ENCODE results near the gene PCDH9. TPM values are rescaled to one million over a fixed set of nuclear protein-coding genes. Genes with fewer than 3 reads are reported as not detected.
"Not testable (repeated sequence)": the region's sequence is repeated elsewhere in the genome, so short reads cannot be mapped to it uniquely, and the experiment has no call there.

Gene PCDH9
- total and polyA plus RNA-seq, 2 of the 4 experiments (the other 2 are of a cell fraction), result 2.2 to 10.2 TPM

DNA sequence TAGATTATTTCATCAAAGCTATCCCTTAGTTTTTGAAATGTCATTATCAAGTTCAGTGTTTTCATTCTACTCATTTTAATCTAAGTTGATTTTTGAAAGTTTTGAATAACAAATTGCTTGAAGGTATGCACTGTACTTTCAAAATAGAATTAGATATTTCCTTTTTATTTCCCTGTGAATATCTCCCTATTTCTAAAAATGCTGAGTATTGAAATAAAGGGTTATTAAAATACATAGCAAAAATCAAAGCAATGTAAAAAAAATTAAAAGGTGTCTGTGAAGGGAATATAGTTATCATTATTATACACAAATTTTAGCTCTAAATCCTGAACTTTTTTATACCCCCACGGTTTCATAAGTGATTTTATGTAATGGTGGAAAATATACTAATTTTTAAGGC, 967.8 kb downstream of the PCDH9 start:
- H3K14ac ChIP-seq (replicated peaks; ENCODE audit: low read depth, low read length), result no peak overlapping the region
- H4K8ac ChIP-seq (ENCODE audit: low read depth in 2 of 2, low read length in 2 of 2), result no peak overlapping the region
- H4K5ac ChIP-seq (ENCODE audit: low read depth, low read length), result no peak overlapping the region
- H3K79me1 ChIP-seq (ENCODE audit: low read depth in 1 of 2, low read length in 2 of 2), result no peaks in the 10 kb centered on the region
- H2BK20ac ChIP-seq (ENCODE audit: low read depth, low read length), result no peak overlapping the region
- H3K9ac ChIP-seq (ENCODE audit: low read depth, low read length), result no peak overlapping the region
- H3K56ac ChIP-seq (ENCODE audit: extremely low read depth, insufficient read depth, low read length), result no peak overlapping the region
- no peak overlapping the region for H3K4me2 ChIP-seq (ENCODE audit: low read depth, low read length)
- no peak overlapping the region for H3K4me3 ChIP-seq (ENCODE audit: insufficient read depth, low read depth, low read length)
- intact Hi-C loops (cut with micrococcal nuclease), result no loop called here
- H2BK15ac ChIP-seq (ENCODE audit: low read depth, low read length), result no peak overlapping the region
- no peak overlapping the region for H3K4ac ChIP-seq (ENCODE audit: low read depth, low read length)
- H3K4me1 ChIP-seq (ENCODE audit: control insufficient read depth, insufficient read depth, low read length), result no peaks in the 10 kb centered on the region
- H3K27ac ChIP-seq (ENCODE audit: insufficient read depth, low read length), result no peak overlapping the region
- no peaks in the 10 kb centered on the region for H3K27me3 ChIP-seq (ENCODE audit: control insufficient read depth, insufficient read depth, low read length)
- WGBS, 2 experiments (ENCODE audit: extremely low coverage in 2 of 2, insufficient read length in 1 of 2), result no CpG with 5 or more reads among the region's 1 CpG
- no peak overlapping the region for H2BK120ac ChIP-seq (ENCODE audit: low read depth, low read length)
- DNase-seq (no peak), ATAC-seq (ENCODE audit: low read depth) (no peak)
- ChIA-PET CTCF (no interaction called here), POLR2A (ENCODE audit: unreplicated experiment) (no interaction called here)
- no peak overlapping the region for H3K23ac ChIP-seq (ENCODE audit: low read depth, low read length)
- H2AK9ac ChIP-seq (replicated peaks; ENCODE audit: low read depth, low read length, poor library complexity), result no peak overlapping the region
- in situ Hi-C loops (cut with MboI; ENCODE audit: low sequenced_read_pairs), result no loop called here
- no TSS peak for BruUV-seq (replicated peaks)
- H2AK5ac ChIP-seq (ENCODE audit: low read depth, low read length), result no peak overlapping the region
- no peak overlapping the region for H3K18ac ChIP-seq (ENCODE audit: low read depth, low read length)
- H4K91ac ChIP-seq (ENCODE audit: insufficient read depth, low read depth, low read length), result no peak overlapping the region
- H2AFZ ChIP-seq (replicated peaks; ENCODE audit: low read length, poor library complexity), result no peak overlapping the region
- dilution Hi-C loops (cut with HindIII; ENCODE audit: low sequenced_read_pairs, unreplicated experiment), result no loop called here
- H4K20me1 ChIP-seq (ENCODE audit: insufficient read depth, low read length), result no peaks in the 10 kb centered on the region
- TF ChIP-seq MAFK (IDR thresholded peaks at IDR 0.05; ENCODE audit: low read depth, low read length), result peak; percentile 48; the same call in 1 of the 2 replicates
- no peak for TF ChIP-seq CEBPB (IDR thresholded peaks at IDR 0.05; ENCODE audit: low read depth, low read length)
- TF ChIP-seq RFX5 (IDR thresholded peaks at IDR 0.05; ENCODE audit: low read depth, low read length), result no peak
- no peaks in the 10 kb centered on the region for H3K36me3 ChIP-seq (ENCODE audit: control insufficient read depth, insufficient read depth, low read length)
- no peaks in the 10 kb centered on the region for H3K9me3 ChIP-seq (ENCODE audit: control insufficient read depth, insufficient read depth, low read length)
- no peak overlapping the region for H2BK5ac ChIP-seq (ENCODE audit: low read depth, low read length, poor library complexity, severe bottlenecking)
- H3K9me1 ChIP-seq (ENCODE audit: insufficient read depth, low read length), result peaks cover 4% of the 10 kb centered on the region; the same call in 1 of the 2 replicates

DNA sequence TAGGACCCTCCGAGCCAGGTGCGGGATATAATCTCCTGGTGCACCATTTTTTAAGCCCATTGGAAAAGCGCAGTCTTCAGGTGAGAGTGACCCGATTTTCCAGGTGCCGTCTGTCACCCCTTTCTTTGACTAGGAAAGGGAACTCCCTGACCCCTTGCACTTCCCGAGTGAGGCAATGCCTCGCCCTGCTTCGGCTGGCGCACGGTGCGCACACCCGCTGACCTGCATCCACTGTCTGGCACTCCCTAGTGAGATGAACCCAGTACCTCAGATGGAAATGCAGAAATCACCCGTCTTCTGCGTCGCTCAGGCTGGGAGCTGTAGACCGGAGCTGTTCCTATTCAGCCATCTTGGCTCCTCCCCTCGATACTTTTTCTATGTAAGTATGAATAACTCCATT, 970.7 kb downstream of the PCDH9 start:
- dilution Hi-C loops (cut with HindIII; ENCODE audit: low sequenced_read_pairs, unreplicated experiment); H2AK9ac ChIP-seq (replicated peaks; ENCODE audit: low read depth, low read length, poor library complexity); H3K56ac ChIP-seq (ENCODE audit: extremely low read depth, insufficient read depth, low read length); H4K8ac ChIP-seq (ENCODE audit: low read depth in 2 of 2, low read length in 2 of 2); H3K18ac ChIP-seq (ENCODE audit: low read depth, low read length); H3K9me1 ChIP-seq (ENCODE audit: insufficient read depth, low read length); H3K36me3 ChIP-seq (ENCODE audit: control insufficient read depth, insufficient read depth, low read length); ATAC-seq (ENCODE audit: low read depth); H3K4me1 ChIP-seq (ENCODE audit: control insufficient read depth, insufficient read depth, low read length); H2BK120ac ChIP-seq (ENCODE audit: low read depth, low read length); H3K4me3 ChIP-seq (ENCODE audit: insufficient read depth, low read depth, low read length); H4K91ac ChIP-seq (ENCODE audit: insufficient read depth, low read depth, low read length); H3K4me2 ChIP-seq (ENCODE audit: low read depth, low read length); H4K5ac ChIP-seq (ENCODE audit: low read depth, low read length); H2BK5ac ChIP-seq (ENCODE audit: low read depth, low read length, poor library complexity, severe bottlenecking); POLR2A ChIA-PET (ENCODE audit: unreplicated experiment); H3K27ac ChIP-seq (ENCODE audit: insufficient read depth, low read length); BruUV-seq (replicated peaks); H3K4ac ChIP-seq (ENCODE audit: low read depth, low read length); DNase-seq; H2AFZ ChIP-seq (replicated peaks; ENCODE audit: low read length, poor library complexity); H3K27me3 ChIP-seq (ENCODE audit: control insufficient read depth, insufficient read depth, low read length); H3K14ac ChIP-seq (replicated peaks; ENCODE audit: low read depth, low read length); H4K20me1 ChIP-seq (ENCODE audit: insufficient read depth, low read length); H3K79me1 ChIP-seq (ENCODE audit: low read depth in 1 of 2, low read length in 2 of 2); H2BK15ac ChIP-seq (ENCODE audit: low read depth, low read length); intact Hi-C loops (cut with micrococcal nuclease); in situ Hi-C loops (cut with MboI; ENCODE audit: low sequenced_read_pairs); H3K23ac ChIP-seq (ENCODE audit: low read depth, low read length); H2BK20ac ChIP-seq (ENCODE audit: low read depth, low read length); H2AK5ac ChIP-seq (ENCODE audit: low read depth, low read length); H3K9ac ChIP-seq (ENCODE audit: low read depth, low read length); H3K9me3 ChIP-seq (ENCODE audit: control insufficient read depth, insufficient read depth, low read length): not testable (repeated sequence)
- CTCF ChIA-PET, result interaction anchor here (0.6 kb wide), 1 partner anchor 97 kb away, joined by 3 read pairs; no protein-coding TSS in a partner anchor
- no CpG with 5 or more reads among the region's 17 CpGs for WGBS, 2 experiments (ENCODE audit: extremely low coverage in 2 of 2, insufficient read length in 1 of 2)

Measured in IMR-90 (cell line).